GM20000 (cell line): ENCODE results near the gene MAZ.

Experiments
- DNase-seq: peaks from one replicate; pipeline ENCODE4 v3.0.0; 2012; ENCODE audit warnings: low spot score
- TF ChIP-seq, protein P1 (sequence below): IDR thresholded peaks from 2 replicates; pipeline ENCODE4 v1.5.1; 2012; ENCODE audit warnings: mild to moderate bottlenecking, control low read depth; ENCODE audit errors: extremely low read depth, missing control alignments

Gene MAZ

DNA sequence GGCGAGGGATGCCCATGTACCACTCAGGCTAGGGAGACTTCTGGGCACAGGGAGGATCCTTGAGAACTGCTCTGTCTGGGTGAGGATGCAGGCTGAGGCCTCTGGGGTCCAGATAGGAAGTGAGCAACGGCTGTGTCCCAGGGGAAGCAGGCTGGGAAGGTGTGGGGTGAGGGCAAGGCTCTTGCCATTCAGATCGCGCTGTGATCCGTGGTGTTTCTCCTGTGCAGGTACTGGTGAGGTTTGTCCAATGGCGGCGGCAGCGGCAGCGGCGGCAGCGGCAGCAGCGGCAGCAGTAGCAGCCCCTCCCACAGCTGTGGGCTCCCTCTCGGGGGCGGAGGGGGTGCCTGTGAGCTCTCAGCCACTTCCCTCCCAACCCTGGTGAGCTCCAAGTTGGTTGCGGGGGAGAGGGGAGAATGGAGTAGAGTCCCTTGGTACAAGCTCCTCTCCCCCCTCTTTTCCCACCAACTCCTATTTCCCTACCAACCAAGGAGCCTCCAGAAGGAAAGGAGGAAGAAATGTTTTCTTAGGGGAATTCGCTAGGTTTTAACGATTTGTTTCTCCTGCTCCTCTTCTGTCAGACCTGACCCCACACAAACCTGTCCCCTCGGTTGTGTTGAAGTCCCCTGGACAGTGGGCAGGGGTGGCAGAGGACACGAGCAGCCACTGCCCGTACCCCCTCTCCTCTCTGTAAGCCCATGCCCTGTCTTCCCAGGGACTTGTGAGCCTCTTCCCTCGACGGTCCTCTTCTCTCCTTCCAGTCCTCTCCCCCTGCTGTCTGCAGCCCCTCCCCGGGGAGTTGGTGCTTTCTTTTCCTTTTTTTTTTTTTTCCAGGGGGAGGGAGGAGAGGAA, 3.7 kb downstream of the MAZ start:
- no peak for DNase-seq
- TF ChIP-seq, protein P1, sequence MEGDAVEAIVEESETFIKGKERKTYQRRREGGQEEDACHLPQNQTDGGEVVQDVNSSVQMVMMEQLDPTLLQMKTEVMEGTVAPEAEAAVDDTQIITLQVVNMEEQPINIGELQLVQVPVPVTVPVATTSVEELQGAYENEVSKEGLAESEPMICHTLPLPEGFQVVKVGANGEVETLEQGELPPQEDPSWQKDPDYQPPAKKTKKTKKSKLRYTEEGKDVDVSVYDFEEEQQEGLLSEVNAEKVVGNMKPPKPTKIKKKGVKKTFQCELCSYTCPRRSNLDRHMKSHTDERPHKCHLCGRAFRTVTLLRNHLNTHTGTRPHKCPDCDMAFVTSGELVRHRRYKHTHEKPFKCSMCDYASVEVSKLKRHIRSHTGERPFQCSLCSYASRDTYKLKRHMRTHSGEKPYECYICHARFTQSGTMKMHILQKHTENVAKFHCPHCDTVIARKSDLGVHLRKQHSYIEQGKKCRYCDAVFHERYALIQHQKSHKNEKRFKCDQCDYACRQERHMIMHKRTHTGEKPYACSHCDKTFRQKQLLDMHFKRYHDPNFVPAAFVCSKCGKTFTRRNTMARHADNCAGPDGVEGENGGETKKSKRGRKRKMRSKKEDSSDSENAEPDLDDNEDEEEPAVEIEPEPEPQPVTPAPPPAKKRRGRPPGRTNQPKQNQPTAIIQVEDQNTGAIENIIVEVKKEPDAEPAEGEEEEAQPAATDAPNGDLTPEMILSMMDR = no peak

DNA sequence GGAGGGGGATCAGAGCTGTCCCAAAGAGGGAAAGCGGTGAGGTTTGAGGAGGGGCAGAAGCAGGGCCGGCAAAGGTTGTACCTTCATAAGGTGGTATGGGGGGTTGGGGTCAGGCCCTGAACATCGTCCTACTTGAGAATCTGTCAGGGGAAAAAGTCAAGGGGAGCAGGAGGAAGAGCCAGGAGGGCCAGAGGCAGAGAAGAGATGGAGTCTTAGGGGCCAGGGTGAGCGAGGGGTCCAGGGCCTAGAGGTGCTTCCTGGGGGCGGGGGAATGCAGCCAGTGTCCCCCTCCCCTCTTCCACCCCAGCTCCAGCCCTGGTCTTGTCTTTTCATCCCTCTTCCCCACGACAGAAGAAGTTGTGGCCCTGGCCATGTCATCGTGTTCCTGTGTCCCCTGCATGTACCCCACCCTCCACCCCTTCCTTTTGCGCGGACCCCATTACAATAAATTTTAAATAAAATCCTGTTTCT, 4.4 kb downstream of the MAZ start:
- no peak for DNase-seq
- TF ChIP-seq, protein P1 = no peak

DNA sequence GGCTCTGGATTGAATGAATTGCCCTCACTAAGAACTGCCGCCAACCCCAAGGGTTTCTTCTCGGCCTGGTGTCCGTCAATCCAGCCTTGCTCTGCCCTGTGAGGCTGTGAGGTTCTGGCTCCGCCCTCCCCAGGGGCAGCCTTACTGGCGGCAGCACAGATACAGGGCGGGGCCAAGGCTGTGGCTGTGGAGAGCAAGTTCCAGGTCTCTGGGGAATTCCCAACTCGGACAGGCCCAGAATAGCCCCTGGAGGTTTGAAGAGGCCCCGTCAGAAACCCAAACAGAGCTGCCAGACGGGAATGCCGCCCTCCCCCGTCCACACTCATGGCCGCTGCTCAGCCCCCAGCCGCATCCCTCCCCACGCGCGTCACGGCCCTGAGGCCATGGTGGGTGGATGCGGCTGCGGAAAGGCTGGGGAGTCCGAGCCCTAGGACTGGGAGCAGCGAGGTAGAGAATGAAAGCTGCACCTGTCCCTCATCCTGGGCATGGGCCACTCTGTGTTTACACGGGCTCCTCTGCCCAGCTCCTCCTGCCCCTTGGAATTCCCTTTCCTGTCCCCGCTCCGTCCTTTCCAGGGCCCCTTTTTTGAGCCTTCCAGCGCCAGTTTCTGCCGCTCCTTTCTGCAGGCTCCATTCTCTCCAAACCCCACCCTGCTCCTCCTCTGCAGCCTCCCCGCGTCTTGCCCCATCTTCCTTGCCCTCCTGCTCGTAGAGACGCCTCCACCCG, 5.0 kb downstream of the MAZ start:
- peak; percentile 92 for DNase-seq
- TF ChIP-seq, protein P1 = no peak

DNA sequence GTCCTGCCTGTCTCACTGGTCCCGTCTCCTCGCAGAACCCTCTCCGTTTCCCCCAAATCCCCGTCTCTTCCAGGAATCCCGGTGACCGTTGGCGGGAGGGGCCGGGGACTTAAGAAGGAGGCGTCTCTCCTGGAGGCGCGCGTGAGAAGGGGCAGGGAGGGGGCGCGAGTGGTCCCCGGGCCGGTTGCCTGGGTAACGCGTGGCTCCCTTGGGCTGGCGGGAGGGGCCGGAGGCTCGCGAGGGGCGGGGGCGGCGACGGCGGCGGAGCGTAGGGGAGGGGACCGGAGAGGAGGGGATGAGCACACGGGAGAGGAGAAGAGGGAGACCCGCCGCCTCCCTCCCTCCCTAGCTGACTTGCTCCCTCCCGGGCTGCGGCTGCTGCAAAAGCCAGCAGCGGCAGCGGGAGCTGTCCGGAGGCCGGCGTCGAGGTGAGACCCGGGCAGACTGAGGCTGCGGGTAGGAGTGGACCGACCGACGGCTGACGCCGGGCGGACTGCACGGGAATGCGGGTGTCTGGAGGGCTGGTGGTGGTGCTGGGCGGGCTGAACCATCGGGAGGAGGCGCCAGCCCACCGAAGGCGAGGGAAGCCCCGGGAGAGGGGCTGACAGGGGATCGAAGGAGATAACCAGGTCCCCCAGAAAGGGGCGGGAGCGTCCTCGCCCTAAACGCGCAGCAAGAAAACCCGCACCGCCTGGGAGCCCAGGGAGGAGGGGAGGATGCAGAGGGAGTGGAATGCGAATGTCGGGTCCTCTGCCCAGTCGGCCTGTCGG, 5.8 kb downstream of the MAZ start, which contains the start of gene PRRT2:
TSS of gene PRRT2 (plus strand) at position 298 of the 770 bp plus-strand sequence. CDS start 862 bp downstream, outside the sequence.
- peak; percentile 60 for DNase-seq
- TF ChIP-seq, protein P1 = no peak

DNA sequence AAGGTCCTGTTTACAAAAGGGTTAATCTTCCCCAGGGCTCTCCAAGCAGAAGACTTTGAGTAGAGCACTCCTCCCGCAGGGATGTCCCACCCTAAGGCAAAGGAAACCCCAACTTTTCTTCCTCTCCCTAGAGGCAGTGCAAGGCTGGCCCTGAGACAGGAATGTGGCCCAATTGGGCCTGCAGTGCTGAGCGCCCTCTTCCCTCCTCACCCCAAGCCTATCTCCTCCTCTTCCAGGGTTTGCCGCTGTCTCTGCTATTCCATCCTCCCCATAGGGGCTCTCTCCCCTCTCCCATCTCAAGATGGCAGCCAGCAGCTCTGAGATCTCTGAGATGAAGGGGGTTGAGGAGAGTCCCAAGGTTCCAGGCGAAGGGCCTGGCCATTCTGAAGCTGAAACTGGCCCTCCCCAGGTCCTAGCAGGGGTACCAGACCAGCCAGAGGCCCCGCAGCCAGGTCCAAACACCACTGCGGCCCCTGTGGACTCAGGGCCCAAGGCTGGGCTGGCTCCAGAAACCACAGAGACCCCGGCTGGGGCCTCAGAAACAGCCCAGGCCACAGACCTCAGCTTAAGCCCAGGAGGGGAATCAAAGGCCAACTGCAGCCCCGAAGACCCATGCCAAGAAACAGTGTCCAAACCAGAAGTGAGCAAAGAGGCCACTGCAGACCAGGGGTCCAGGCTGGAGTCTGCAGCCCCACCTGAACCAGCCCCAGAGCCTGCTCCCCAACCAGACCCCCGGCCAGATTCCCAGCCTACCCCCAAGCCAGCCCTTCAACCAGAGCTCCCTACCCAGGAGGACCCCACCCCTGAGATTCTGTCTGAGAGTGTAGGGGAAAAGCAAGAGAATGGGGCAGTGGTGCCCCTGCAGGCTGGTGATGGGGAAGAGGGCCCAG, 6.7 kb downstream of the MAZ start:
- no peak for DNase-seq
- TF ChIP-seq, protein P1 = no peak

DNA sequence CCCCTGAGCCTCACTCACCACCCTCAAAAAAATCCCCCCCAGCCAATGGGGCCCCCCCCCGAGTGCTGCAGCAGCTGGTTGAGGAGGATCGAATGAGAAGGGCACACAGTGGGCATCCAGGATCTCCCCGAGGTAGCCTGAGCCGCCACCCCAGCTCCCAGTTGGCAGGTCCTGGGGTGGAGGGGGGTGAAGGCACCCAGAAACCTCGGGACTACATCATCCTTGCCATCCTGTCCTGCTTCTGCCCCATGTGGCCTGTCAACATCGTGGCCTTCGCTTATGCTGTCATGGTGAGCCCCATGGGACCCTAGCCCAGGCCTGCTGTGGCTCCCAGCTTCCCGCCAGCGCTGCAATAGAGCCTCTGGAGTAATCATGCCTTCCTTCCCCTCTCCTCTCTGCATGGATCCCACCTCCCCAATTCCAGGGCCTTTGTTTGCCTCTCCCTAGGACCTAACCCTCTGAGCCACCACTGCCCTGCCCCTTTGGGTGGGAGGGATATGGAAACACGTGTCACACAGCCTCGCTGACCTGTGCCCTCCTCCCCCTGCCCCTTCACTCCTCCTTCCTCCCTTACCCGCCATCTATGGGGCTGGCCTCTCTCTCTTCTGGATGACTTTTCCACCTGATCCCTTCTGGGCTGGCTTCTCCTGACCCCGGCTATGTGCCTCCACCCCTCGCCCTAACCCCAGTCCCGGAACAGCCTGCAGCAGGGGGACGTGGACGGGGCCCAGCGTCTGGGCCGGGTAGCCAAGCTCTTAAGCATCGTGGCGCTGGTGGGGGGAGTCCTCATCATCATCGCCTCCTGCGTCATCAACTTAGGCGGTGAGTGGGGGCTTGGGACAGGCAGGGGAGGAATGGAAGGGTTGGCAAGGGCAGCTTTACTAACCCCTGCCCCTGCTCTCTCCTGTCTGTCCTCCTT, 7.6 kb downstream of the MAZ start:
- TF ChIP-seq, protein P1 = no peak
- no peak for DNase-seq
